Measurements from ENCODE around the gene ZNF474.

The ZNF474 gene

GRCh38 chr5:122114501-122114900, 14.8 kb upstream of the ZNF474 start:
- no peak for DNase-seq (ENCODE audit: extremely low read depth in 1 of 2, low read depth in 1 of 2)

GRCh38 chr5:122118356-122118948, 10.9 kb upstream of the ZNF474 start:
- DNase-seq (ENCODE audit: extremely low read depth in 1 of 2, low read depth in 1 of 2): no peak

- no peak for DNase-seq (ENCODE audit: extremely low read depth in 1 of 2, low read depth in 1 of 2)
Observed at GRCh38 chr5:122119205-122119604, 10.1 kb upstream of the ZNF474 start.

GRCh38 chr5:122120493-122120892, 8.9 kb upstream of the ZNF474 start:
- DNase-seq (ENCODE audit: extremely low read depth in 1 of 2, low read depth in 1 of 2): no peak

- DNase-seq (ENCODE audit: extremely low read depth in 1 of 2, low read depth in 1 of 2): no peak
Observed at GRCh38 chr5:122120957-122121356, 8.4 kb upstream of the ZNF474 start.

GRCh38 chr5:122121479-122122465, 7.6 kb upstream of the ZNF474 start:
- no peak for DNase-seq (ENCODE audit: extremely low read depth in 1 of 2, low read depth in 1 of 2)

GRCh38 chr5:122124766-122125165, 4.6 kb upstream of the ZNF474 start:
- no peak for DNase-seq (ENCODE audit: extremely low read depth in 1 of 2, low read depth in 1 of 2)

- DNase-seq (ENCODE audit: extremely low read depth in 1 of 2, low read depth in 1 of 2): no peak
Observed at GRCh38 chr5:122126177-122126755, 3.1 kb upstream of the ZNF474 start.

- DNase-seq (ENCODE audit: extremely low read depth in 1 of 2, low read depth in 1 of 2): no peak
Observed at GRCh38 chr5:122126756-122127321, 2.5 kb upstream of the ZNF474 start.

- no peak for DNase-seq (ENCODE audit: extremely low read depth in 1 of 2, low read depth in 1 of 2)
Observed at GRCh38 chr5:122130152-122130551, 806 bp downstream of the ZNF474 start.

- DNase-seq (ENCODE audit: extremely low read depth in 1 of 2, low read depth in 1 of 2): no peak
Observed at GRCh38 chr5:122137702-122138101, 8.4 kb downstream of the ZNF474 start.

GRCh38 chr5:122138356-122138755, 9.0 kb downstream of the ZNF474 start:
- no peak for DNase-seq (ENCODE audit: extremely low read depth in 1 of 2, low read depth in 1 of 2)

- no peak for DNase-seq (ENCODE audit: extremely low read depth in 1 of 2, low read depth in 1 of 2)
Observed at GRCh38 chr5:122140900-122141299, 11.6 kb downstream of the ZNF474 start.

- no peak for DNase-seq (ENCODE audit: extremely low read depth in 1 of 2, low read depth in 1 of 2)
Observed at GRCh38 chr5:122141751-122142150, 12.4 kb downstream of the ZNF474 start.

- DNase-seq (ENCODE audit: extremely low read depth in 1 of 2, low read depth in 1 of 2): no peak
Observed at GRCh38 chr5:122142480-122143164, 13.3 kb downstream of the ZNF474 start.

- DNase-seq (ENCODE audit: extremely low read depth in 1 of 2, low read depth in 1 of 2): no peak
Observed at GRCh38 chr5:122144236-122144635, 14.9 kb downstream of the ZNF474 start.

- no peak for DNase-seq (ENCODE audit: extremely low read depth in 1 of 2, low read depth in 1 of 2)
Observed at GRCh38 chr5:122145906-122146305, 16.6 kb downstream of the ZNF474 start.

GRCh38 chr5:122149321-122150090, 20.2 kb downstream of the ZNF474 start:
- DNase-seq (ENCODE audit: extremely low read depth in 1 of 2, low read depth in 1 of 2): no peak

GRCh38 chr5:122150215-122150614, 20.9 kb downstream of the ZNF474 start:
- DNase-seq (ENCODE audit: extremely low read depth in 1 of 2, low read depth in 1 of 2): no peak

GRCh38 chr5:122151640-122152039, 22.3 kb downstream of the ZNF474 start:
- no peak for DNase-seq (ENCODE audit: extremely low read depth in 1 of 2, low read depth in 1 of 2)
